HT1080 (cell line): ENCODE measurements around the gene OR4C12. TPM values are rescaled to one million over a fixed set of nuclear protein-coding genes. Genes with fewer than 3 reads are reported as not detected.
A peak's percentile ranks its signal among the peaks of the same experiment; 100 is the strongest.
"Not testable (repeated sequence)": the region's sequence is repeated elsewhere in the genome, so short reads cannot be mapped to it uniquely, and the experiment has no call there.

Experiments used
- DNase-seq: peaks from one replicate; pipeline ENCODE4 v3.0.0-alpha.2; 2015; ENCODE audit warnings: low read depth
- polyA plus RNA-seq, 2 experiments: library from polyadenylated mRNA; depleted of rRNA; stranded (reverse); fragments of >200 nt; gene quantifications; 2 replicates each; pipeline ENCODE4 v1.2.3, GENCODE V29; 2015
- total RNA-seq: library from RNA; depleted of rRNA; stranded (reverse); fragments of >200 nt; shearing (Covaris generic); gene quantifications from 2 replicates; pipeline ENCODE4 v1.2.3, GENCODE V29; 2014; rRNA removed

Gene OR4C12
- not detected in 2 replicates for total RNA-seq
- not detected in 2 replicates for polyA plus RNA-seq (2015; cell fraction: cytosol; rRNA removed)
- not detected in 2 replicates for polyA plus RNA-seq (2015; cell fraction: nucleus; rRNA removed)

DNA sequence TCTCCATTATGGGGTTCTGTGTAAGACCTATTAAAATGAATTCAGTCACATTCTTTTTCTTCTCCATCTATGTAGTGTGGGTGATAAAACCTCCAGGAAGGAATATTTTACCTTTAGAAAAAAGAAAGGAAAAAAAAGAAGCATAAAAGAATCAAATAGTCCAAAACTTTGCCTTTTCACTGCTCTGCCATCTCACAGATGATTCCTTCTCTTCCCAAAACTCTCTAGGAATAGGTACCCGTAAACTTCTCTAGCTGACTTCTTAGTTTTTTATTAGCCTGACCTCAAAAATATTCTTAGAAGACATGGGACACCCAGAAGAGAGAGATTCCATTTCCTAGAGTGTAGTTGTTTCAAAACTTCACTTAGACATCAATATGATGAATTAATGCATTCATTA is at the start of gene OR4C12:
Gene OR4C12, minus strand, starts transcription at position 101 of the 400 bp plus-strand sequence. Its CDS starts 34 bp downstream, at position 67.
- DNase-seq = not testable (repeated sequence)

DNA sequence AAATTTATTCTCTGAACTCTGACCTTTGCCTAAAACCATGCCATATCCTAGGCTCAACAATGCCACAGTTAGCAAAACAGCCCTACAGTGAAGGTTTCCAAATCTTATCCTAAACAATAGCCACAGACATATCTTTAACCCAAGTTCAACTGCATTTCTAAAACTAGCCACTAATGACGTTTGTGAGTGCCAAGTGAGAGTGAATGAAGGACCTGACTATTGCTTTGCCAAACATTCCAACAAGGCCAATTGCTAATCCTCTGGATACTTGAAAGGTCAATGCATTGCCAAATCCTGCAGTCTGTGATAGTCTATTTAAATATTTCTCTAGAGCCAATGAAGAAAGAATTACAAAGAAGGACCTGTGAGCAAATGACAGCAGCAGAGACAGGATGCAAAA is 47.9 kb upstream of the OR4C12 start:
- no peak for DNase-seq

DNA sequence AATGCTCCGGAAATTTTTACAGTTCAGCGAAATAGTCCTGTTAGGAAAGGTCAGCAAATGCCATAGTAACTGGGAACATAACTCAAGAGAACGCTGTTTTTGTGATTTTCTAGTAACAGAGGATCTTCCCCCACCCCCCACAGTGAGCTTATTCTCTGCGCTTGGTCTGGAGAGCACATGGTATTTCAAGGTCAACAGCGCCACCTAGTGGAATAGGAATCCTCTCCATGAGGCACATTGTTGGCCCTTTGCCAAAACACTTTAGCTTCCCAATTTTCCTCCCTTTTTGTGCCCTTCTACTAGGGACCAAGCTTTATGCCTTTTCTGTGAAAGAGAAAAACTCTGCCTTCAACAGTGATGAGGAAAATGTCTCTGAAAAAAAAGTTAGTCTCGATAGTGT is 13.2 kb upstream of the OR4C12 start:
- DNase-seq = peak; percentile 62

DNA sequence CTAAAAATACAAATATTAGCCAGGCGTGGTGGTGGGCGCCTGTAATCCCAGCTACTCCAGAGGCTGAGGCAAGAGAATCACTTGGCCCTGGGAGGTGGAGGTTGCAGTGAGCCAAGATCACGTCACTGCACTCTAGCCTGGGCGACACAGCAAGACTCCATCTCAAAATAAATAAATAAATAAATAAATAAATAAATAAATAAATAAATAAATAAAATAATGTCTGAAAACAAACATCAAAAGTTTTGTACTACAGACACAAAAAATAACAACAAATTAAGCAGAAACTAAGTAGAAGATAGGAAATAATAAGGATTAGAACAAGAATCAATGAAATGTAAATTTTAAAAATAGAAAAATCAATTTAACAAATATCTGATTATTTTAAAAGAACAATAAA is 8.9 kb downstream of the OR4C12 start:
- DNase-seq = not testable (repeated sequence)

DNA sequence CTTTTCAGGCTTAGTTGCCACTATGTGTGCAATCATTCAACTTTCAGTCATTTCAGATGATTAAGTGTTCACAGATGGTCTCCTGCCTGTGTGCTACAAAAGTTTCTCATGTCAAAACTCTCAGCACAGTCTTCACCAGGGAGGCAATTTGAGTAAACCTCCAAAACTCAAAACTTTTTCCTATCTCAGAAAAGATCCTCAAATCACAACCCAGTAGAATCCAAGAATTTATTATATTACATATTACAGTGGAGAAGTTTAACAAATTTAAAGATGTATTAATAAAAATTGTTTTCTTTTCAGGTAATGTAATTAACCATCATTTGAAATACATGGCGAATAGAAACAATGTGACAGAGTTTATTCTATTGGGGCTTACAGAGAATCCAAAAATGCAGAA is 30.2 kb downstream of the OR4C12 start, which contains the start of gene OR4C13:
Gene OR4C13, plus strand, starts transcription at position 301 of the 400 bp plus-strand sequence. Its CDS starts 32 bp downstream, at position 333.
- no peak for DNase-seq

DNA sequence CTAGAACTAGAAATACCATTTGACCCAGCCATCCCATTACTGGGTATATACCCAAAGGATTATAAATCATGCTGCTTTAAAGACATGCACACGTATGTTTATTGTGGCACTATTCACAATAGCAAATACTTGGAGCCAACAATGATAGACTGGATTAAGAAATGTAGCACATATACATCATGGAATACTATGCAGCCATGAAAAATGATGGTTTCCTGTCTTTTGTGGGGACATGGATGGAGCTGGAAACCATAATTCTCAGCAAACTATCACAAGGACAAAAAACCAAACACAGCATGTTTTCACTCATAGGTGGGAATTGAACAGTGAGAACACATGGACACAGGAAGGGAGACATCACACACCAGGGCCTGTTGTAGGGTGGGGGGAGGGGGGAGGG is 33.6 kb downstream of the OR4C12 start:
- not testable (repeated sequence) for DNase-seq

Other genes with a start within 250 kb of the OR4C12 start
- gene OR4C13, start 30.1 kb downstream of the OR4C12 start, total RNA-seq = not detected in 2 replicates
- gene OR4C45, start 50.3 kb upstream of the OR4C12 start, total RNA-seq = not detected in 2 replicates